NCI-H446 treated with DMSO at 0.1 percent for 48 hours (cell line): ENCODE results near the gene UBR3.
A peak's percentile ranks its signal among the peaks of the same experiment; 100 is the strongest.

Source experiments
- DNase-seq: peaks from one replicate; lab custom pipeline; 2025; lab: John Stamatoyannopoulos, UW

Gene UBR3

DNA sequence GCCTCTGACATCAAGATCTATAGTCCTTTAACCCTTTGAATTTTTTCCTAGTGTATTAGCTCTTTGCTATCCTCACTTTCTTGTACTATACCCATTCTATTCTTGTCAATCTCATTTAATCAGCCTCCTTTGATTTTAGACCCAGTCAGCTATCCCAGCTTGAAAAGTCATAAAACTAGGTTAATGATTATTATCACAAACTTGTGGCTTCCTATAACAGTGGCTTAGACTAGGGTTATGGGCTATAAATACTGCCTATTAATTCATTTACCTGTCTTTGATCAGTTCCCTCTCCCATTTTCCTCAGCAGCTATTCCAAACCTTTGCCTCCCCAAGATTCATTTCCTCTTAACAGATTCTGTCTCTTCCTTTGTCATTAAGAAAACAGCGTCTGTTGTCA is 174.8 kb downstream of the UBR3 start:
- DNase-seq, result no peak

GRCh38 chr2:170005702-170006101 is 178.4 kb downstream of the UBR3 start:
- DNase-seq, result no peak

- no peak for DNase-seq
Measured at GRCh38 chr2:170006587-170007325, 179.5 kb downstream of the UBR3 start.

DNA sequence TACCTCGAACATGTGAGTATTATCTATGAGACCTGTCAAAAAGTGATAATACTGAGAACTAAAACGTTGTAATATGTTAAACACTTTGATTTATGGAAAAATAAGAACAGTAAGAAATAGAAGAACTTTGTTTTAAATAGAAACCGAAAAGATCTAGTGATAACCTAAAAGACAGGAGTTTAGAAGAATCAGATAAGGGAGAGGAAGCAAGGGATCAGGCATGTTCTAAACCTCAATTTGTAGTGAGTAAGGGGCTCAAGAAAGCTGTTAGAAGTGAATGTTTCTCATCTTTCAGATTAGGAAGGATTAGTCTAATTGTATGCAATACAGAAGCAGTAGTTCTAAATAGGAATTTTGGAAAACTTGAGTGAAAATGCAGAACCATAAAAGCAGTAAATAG is 182.0 kb downstream of the UBR3 start:
- DNase-seq, result no peak

DNA sequence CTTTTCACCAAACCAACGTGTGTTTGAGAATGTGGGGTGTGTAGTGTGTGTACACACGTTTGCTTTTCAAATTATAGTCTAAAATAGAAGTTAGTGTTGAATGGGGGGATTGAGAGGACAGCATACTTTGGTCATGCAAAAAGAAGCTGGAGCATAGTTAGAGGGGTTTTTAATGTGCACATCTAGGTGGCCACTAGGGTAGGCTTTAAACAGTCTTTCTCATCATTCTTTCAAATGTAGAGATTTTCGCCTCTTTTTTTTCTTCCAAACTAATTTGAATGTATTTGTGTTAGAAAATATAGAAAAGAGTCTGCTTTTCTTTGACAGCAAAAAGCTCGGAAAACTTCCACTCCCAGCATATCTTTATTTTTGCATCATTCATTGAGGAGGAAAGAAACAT is 185.5 kb downstream of the UBR3 start:
- DNase-seq, result no peak

DNA sequence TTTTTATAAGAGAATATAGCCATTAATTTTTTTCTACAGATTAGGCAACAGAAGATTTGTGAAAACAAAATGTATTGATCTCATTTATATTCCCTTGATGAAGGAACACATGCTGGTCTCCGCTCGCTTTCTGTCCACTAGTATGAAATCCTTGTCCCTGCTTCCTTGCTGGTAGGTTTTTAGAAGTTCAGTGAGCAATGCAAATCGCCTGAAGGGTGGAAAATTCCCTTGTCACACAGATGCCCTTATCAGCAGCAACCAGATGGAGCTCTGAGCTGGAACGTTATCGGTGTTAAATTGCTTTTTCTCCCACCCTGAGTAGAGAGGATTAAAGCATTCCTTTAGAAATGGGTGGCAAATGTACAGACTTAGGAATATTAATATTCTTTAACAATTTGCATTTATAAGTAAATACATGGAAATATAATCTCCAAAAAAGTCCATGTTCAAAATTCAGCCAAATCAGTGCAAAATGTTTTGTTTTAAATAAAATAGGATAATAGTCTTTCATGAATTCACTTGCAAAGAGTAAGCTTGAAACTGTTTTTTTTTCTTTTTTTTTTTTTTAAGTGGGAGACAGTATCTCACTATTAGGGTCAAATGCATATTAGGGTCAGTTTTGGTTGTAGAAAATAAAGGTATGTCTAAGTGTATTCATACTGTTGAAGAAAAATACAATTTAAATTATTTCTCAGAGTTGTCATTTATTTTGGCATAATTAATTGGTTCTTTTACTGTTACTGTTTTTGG is 186.7 kb downstream of the UBR3 start:
- no peak for DNase-seq

DNA sequence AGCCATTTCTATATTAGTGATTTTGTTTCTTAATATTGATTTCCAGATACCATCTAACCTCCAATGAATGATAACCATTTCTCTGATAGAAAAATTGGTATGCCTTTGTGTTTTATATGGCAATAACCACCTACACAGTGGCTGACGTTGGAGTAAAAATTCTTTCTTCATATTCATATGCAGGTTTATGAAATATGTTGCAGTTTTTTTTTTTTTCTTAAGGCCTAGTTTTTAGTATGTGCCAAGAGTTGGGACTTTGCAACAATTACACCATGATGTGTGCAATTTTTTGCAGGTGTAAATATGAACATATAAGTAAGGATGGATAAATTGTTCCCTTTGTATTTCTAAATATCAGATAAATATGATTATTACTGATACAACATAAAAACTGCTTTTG is 187.5 kb downstream of the UBR3 start:
- DNase-seq, result no peak

DNA sequence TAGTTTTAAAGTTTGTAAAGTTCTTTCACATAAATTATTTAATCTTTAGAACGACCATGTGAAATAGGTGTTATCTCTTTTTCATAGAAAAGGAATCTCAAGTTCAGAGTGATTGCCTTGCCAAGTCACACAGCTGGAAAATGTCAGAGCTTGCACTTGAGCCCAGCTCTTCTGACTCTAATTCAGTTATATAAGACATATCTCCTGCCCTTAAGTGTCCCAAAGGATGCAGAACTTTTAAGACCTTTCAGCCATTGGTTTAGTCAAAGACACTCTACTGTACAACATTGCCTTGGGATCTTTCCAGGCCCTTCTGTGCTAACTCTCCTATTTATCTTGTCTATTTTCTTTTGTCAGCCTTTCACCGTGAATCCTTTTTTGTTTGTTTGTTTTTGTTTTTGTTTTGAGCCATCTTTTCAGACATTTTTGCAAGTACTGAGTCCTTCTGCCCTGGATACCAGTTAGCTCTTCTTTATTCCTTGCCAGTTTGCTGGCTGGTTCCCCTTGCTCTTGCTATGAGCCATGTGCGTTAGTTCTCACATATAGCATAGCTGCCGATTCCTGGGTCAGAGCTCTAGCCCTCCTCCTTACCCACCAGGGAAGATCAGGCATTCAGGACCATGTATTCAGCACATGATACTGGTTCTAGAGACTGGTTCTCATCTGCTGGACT is 190.7 kb downstream of the UBR3 start:
- no peak for DNase-seq

DNA sequence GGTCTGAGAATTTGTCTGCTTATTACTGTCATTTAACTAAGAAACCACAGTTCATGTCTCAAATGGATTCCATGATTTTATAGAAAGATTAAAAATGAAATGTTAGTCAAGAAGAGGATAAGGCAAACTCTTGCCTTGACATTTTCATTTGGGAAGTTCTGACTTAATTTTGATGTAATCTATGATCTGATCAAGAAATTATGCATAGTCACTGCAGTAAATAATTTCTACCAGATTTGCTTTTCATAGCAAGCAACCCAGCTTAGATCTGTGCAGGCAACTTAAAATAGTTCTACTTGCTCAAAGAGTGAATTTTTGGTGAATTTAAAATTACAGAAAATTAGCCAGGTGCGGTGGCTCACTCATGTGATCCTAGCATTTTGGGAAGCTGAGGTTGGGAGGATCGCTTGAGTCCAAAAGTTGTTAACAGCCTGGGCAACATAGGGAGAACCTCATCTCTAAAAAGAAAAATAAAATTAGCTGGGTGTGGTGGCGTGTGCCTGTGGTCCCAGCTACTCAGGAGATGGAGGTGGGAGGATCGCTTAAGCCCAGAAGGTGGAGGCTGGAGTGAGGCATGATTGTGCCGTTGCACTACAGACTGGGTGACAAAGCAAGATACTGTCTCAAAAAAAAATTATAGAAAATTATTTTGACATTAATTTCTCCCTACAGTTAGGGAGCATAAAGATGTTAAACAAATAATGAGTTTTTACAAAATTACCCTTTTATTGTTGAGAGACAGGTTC is 192.0 kb downstream of the UBR3 start:
- no peak for DNase-seq

- DNase-seq, result no peak
Measured at GRCh38 chr2:170020777-170021176, 193.5 kb downstream of the UBR3 start.

DNA sequence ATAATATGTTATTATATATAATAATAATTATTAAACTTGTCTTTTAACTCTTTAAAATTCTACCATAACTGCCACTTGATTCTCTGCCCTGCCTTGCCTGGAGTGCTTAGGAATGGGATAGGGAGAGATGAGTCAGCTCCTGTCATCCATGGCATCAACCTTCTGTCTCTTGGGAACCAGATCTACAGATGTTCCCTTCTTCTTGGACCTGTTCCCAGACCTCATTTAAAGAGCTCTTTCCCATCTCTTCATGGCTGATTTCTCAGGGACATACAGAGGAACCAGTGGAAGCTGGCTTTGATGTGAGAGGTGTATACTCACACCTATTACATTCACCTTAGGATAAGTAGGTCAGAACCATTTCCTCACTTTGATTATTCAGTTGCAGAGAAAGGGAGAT is 195.4 kb downstream of the UBR3 start:
- DNase-seq, result peak; percentile 97

DNA sequence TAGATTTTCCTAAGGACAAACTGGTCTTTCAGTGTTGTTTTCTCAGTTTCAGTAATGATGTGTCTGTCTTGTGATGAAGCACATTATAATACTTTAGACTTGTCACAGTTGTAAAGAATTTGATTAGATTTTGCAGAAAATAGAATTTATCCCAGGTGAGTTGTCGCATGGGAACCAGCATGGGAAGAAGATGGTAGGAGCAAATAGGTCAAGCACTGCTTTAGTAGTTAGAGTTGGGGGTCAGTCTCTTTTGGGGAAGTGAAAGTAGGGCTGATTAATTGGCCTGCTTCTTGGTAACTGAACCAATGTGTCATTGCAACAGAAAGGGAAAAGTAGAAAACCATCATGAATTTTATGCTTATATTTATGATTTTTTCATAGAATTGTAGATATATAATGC is 197.5 kb downstream of the UBR3 start:
- DNase-seq, result no peak

GRCh38 chr2:170025223-170025622 is 198.0 kb downstream of the UBR3 start:
- DNase-seq, result no peak

DNA sequence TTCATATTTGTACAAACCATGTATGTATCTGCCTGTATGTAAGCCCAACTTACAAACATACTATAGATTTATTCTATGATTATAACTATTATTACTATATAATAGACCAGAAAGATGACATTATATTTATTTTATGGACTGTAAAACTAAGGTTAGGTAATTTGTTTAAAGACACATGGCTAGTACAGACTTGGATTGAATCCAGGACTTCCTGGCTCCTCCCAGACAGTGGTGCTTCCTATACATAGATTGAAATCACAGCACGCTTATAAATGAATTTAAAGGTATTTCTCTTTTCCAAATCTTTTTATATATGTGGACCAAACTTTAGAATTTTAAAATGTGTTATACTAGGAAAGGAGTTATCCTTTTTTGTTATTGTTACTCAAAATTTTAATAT is 199.1 kb downstream of the UBR3 start:
- no peak for DNase-seq

GRCh38 chr2:170029551-170029950 is 202.3 kb downstream of the UBR3 start:
- no peak for DNase-seq

- DNase-seq, result no peak
Measured at GRCh38 chr2:170030040-170030439, 202.8 kb downstream of the UBR3 start.

GRCh38 chr2:170031288-170031687 is 204.0 kb downstream of the UBR3 start:
- no peak for DNase-seq

GRCh38 chr2:170034596-170034995 is 207.3 kb downstream of the UBR3 start:
- DNase-seq, result no peak

DNA sequence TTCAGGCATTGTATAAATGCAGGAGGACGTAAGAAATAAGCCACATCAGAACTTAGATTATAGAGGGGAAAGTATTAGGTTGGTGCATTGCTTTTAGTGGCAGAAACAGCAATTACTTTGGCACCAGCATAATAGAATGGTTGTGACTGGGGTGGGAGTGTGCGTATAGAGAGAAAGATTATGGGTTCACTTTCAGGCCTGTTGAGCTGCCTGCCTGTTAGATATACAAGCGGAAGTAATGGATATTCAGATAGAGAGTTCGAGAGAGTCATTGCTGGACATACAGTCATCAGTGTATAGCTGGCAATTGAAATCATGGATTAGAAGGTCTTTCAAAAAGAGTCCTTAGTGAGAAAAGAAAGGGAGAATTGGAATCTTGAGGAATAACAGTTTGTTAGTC is 211.5 kb downstream of the UBR3 start:
- no peak for DNase-seq

DNA sequence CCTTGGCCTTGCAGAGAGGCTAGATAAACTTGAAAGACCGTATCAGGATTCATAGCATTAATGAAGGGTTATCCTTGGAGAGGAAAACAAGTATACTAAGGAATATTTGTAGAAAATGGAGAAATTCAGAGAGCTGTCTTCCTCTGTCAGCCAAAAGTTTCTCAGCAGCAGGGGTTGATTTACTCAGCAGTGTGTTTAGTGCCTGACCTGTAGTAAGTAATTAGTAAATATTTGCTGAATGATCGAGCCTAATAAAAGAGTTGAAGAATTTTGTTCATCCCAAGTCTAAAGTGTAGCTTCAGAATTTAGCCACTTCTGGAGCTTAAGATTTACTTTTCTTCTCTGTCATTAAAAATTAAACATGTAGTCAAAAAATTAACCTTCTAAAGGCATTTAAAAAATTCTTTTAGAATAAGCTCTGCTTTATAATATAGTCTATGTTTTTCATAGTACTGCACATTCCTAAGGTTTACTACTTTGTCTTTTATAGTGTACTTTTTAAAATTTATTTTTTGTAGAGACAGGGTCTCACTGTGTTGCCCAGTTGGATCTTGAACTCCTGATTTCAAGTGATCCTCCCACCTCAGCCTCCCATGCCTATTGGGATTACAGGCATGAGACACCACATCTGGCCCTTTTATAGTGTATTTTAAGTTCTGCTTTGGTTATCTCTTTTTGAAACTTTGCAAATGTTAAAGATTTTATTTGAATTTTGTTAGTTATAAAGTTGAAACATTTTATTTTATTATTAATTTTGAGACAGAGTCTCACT is 212.3 kb downstream of the UBR3 start:
- no peak for DNase-seq

GRCh38 chr2:170044751-170045478 is 217.7 kb downstream of the UBR3 start:
- DNase-seq, result no peak
